Motor neuron (in vitro differentiated cells): ENCODE measurements around the gene GALNT10. TPM values are rescaled to one million over a fixed set of nuclear protein-coding genes. Genes with fewer than 3 reads are reported as not detected.

ENCODE experiments used
- ATAC-seq, 8 experiments: fragments of 200-7000 bp; cut with Tn5 transposase; replicated peaks in 6 of 8; 2 replicates each; pipeline ENCODE4 v1.8.0; 2021; ENCODE audit warnings: mild to moderate bottlenecking in 8 of 8, moderate library complexity in 8 of 8
- H3K27ac ChIP-seq, 2 donors: fragments of 250-450 bp; sonication (Bioruptor Pico); 2 replicates each; pipeline ENCODE4 v1.9.0; 2021; ENCODE audit warnings: antibody characterized with exemption in 2 of 2, mild to moderate bottlenecking in 2 of 2, moderate library complexity in 1 of 2
- H3K4me1 ChIP-seq, 2 donors: fragments of 250-450 bp; sonication (Bioruptor Pico); replicated peaks in 1 of 2; 2 replicates each; pipeline ENCODE4 v1.6.1; 2021; ENCODE audit warnings: antibody characterized with exemption in 2 of 2, mild to moderate bottlenecking in 2 of 2, moderate library complexity in 1 of 2
- H3K4me3 ChIP-seq, 5 donors: fragments of 250-450 bp; sonication (Bioruptor Pico); 2 replicates each; pipeline ENCODE4 v1.9.0; 2021; ENCODE audit warnings: antibody characterized with exemption in 5 of 5, mild to moderate bottlenecking in 5 of 5, moderate library complexity in 4 of 5
- WGBS, 10 experiments: fragments of 450-650 bp; shearing (Covaris generic); methylation state at CpG; one replicate each; pipeline ENCODE4 v1.0.0; 2022; 5-methylcytosine and 5-hydroxymethylcytosine counted together
- in situ Hi-C, 9 experiments: fragments of 400-800 bp; cut with MboI; loops; one replicate each; pipeline ENCODE4 v1.15.0; 2021; ENCODE audit warnings: low sequenced_read_pairs in 9 of 9, low pct_unique_long_range_greater_than_20kb in 2 of 9; ENCODE audit not compliant: unreplicated experiment in 9 of 9
- total RNA-seq, 8 experiments: library from RNA; unstranded; fragments of 300-600 nt; gene quantifications; 2 replicates each; pipeline versions ENCODE4 v1.2.3 to v1.2.4, GENCODE V29; 2022

GALNT10 gene
- total RNA-seq, 8 experiments from 2014 or later, result 2.8 to 33.3 (median 7.5) TPM

GRCh38 chr5:154189256-154189818, 1.2 kb upstream of the GALNT10 start:
- Histone ChIP-seq H3K27ac (no peak overlapping the region), H3K4me3 (peak overlapping the region; percentile 84 to 98 (median 92)), H3K4me1 (peaks cover 19 to 24% of the 10 kb centered on the region in 2 donors)
- peak in 7 of 8 experiments; percentile 2 to 8 (median 5) for ATAC-seq
- WGBS, 10 experiments, result 0 to 60% (median 7%) methylated on average over 1 to 14 of the region's 25 CpGs; no CpG with 5 or more reads in 1 of the 10 experiments
- in situ Hi-C loops, result loop anchor here in 6 of 9 experiments (10.0 to 25.0 kb wide), 4 partner anchors 115 to 223 kb away; no protein-coding TSS in a partner anchor

- in situ Hi-C loops, result loop anchor here in 6 of 9 experiments (10.0 to 25.0 kb wide), 4 partner anchors 115 to 222 kb away; no protein-coding TSS in a partner anchor
- peak overlapping the region; percentile 86 to 90 for H3K27ac ChIP-seq
- H3K4me1 ChIP-seq, result peaks cover 19 to 24% of the 10 kb centered on the region in 2 donors
- H3K4me3 ChIP-seq, result peak overlapping the region; percentile 84 to 98 (median 92)
- 0 to 4% (median 0%) methylated on average over 1 to 15 of the region's 67 CpGs; no CpG with 5 or more reads in 4 of the 10 experiments for WGBS, 10 experiments
- peak; percentile 78 to 90 (median 87) for ATAC-seq
Measured at GRCh38 chr5:154189819-154190594, 526 bp upstream of the GALNT10 start.

- ATAC-seq, result peak in 4 of 8 experiments; percentile 1 to 22 (median 14)
- in situ Hi-C loops, result loop anchor here in 4 of 9 experiments (10.0 to 25.0 kb wide), 3 partner anchors 129 to 221 kb away; no protein-coding TSS in a partner anchor
- H3K4me1 ChIP-seq, result peaks cover 19 to 24% of the 10 kb centered on the region in 2 donors
Measured at GRCh38 chr5:154191467-154192261, 1.1 kb downstream of the GALNT10 start.

DNA sequence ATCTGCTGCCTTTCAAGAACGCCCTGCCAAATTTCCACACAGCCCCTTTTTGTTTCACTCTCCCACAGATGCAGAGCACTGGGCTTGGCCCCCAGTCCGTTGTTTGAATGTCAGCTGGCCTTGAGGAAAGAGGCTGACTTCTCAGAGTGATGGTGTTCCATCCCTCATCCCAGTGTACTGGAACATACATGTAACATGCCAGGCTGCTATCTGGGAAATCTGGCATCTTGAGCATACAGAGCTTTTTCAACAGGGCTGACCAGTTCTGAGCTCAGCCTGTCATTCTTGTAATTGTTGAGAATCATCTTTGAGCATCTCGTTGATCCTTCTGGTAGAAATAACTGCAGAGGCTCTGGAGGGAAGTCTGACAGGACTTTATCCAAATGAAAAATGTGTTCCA, 2.8 kb downstream of the GALNT10 start:
- 0 to 88% (median 71%) methylated on average over 1 to 3 of the region's 3 CpGs; no CpG with 5 or more reads in 5 of the 10 experiments for whole genome bisulfite sequencing, 10 experiments
- no peak for ATAC-seq
- no peak overlapping the region for H3K4me3 ChIP-seq
- H3K27ac ChIP-seq, result no peak overlapping the region
- H3K4me1 ChIP-seq, result peaks cover 25 to 28% of the 10 kb centered on the region in 2 donors
- in situ Hi-C loops, result loop anchor here in 4 of 9 experiments (10.0 to 25.0 kb wide), 3 partner anchors 131 to 219 kb away; no protein-coding TSS in a partner anchor

More at GRCh38 chr5:154191467-154192261, 1.1 kb downstream of the GALNT10 start:
- no peak overlapping the region for H3K27ac ChIP-seq
- WGBS, 10 experiments, result 0 to 86% (median 47%) methylated on average over 1 to 7 of the region's 10 CpGs; no CpG with 5 or more reads in 3 of the 10 experiments
- peak overlapping the region; percentile 9 to 96 (median 17) for H3K4me3 ChIP-seq

- in situ Hi-C loops, result loop anchor here in 4 of 9 experiments (10.0 to 25.0 kb wide), 3 partner anchors 131 to 219 kb away; no protein-coding TSS in a partner anchor
- H3K27ac ChIP-seq, result no peak overlapping the region
- WGBS, 10 experiments, result 0 to 100% (median 100%) methylated on average over 1 of the region's 1 CpG; no CpG with 5 or more reads in 5 of the 10 experiments
- H3K4me1 ChIP-seq, result peaks cover 25 to 28% of the 10 kb centered on the region in 2 donors
- H3K4me3 ChIP-seq, result no peak overlapping the region
- ATAC-seq, result no peak
Measured at GRCh38 chr5:154193701-154194121, 3.2 kb downstream of the GALNT10 start.

DNA sequence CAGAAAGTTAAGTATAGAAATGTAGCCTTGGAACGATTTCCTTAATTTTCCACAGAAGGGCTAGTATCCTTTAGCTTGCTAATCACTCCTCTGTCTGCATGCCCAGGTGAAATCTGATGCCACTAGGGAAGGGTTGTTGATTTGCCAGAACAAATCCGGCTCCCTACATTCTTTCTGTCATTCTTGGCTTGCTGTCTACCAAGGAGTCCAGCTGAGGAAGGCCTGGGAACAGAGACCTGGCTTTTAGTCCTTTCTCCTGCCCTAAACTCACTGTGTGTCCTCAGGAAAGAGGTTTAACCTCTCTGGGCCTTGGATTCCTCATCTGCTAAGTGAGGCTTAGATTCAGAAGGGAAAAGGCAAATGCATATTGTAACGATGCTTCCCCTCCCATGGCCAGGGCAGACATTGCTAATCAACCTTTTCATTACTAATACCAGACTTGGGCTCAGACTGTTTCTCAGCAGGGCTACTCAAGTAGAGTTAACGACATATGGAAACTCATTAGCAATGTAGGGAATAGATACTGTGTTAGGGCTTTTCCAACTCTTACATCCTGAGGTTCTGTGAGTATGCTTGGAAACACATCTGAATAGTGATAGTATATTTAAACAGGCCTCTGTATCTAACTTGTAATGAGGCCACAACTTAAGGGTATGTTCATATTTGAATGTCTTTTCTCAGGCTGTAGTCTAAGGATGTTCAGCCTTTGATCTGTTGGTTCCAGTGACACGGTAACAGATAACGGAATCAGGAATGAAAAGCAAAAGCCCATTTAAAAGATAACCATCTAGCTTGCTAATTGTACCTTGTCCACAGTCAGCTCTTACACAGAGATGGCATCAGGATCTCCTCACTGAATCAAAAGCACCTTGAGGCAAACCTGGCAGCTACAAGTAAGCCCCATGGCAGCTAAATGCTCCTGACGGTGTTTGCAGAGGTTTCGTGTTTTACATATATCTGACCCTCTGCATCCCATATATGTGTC, 4.1 kb downstream of the GALNT10 start:
- Histone ChIP-seq H3K4me1 (peaks cover 25 to 26% of the 10 kb centered on the region in 2 donors), H3K27ac (no peak overlapping the region), H3K4me3 (no peak overlapping the region)
- ATAC-seq, result no peak
- in situ Hi-C loops, result loop anchor here in 4 of 9 experiments (10.0 to 25.0 kb wide), 3 partner anchors 132 to 218 kb away; no protein-coding TSS in a partner anchor
- 33 to 93% (median 64%) methylated on average over 1 to 6 of the region's 8 CpGs for WGBS, 10 experiments

GRCh38 chr5:154196281-154196680, 5.7 kb downstream of the GALNT10 start:
- in situ Hi-C loops, result loop anchor here in 4 of 9 experiments (10.0 to 25.0 kb wide), 3 partner anchors 134 to 216 kb away; no protein-coding TSS in a partner anchor
- Histone ChIP-seq H3K27ac (no peak overlapping the region), H3K4me1 (peaks cover 25 to 26% of the 10 kb centered on the region in 2 donors), H3K4me3 (no peak overlapping the region)
- WGBS, 10 experiments, result 100% methylated on average over 1 of the region's 1 CpG; no CpG with 5 or more reads in 6 of the 10 experiments
- ATAC-seq, result no peak

GRCh38 chr5:154196955-154197652, 6.6 kb downstream of the GALNT10 start:
- 0 to 100% (median 47%) methylated on average over 1 to 8 of the region's 8 CpGs; no CpG with 5 or more reads in 1 of the 10 experiments for WGBS, 10 experiments
- H3K27ac ChIP-seq, result no peak overlapping the region
- no peak overlapping the region for H3K4me3 ChIP-seq
- peaks cover 18 to 19% of the 10 kb centered on the region in 2 donors for H3K4me1 ChIP-seq
- ATAC-seq, result peak; percentile 58 to 90 (median 70)
- in situ Hi-C loops, result loop anchor here in 4 of 9 experiments (10.0 to 25.0 kb wide), 3 partner anchors 135 to 215 kb away; no protein-coding TSS in a partner anchor

GRCh38 chr5:154197801-154198491, 7.4 kb downstream of the GALNT10 start:
- H3K4me3 ChIP-seq, result no peak overlapping the region
- H3K27ac ChIP-seq, result no peak overlapping the region
- 72 to 100% (median 75%) methylated on average over 1 to 3 of the region's 8 CpGs; no CpG with 5 or more reads in 2 of the 10 experiments for WGBS, 10 experiments
- in situ Hi-C loops, result loop anchor here in 4 of 9 experiments (10.0 to 25.0 kb wide), 3 partner anchors 136 to 214 kb away; no protein-coding TSS in a partner anchor
- peaks cover 10 to 13% of the 10 kb centered on the region in 2 donors for H3K4me1 ChIP-seq
- ATAC-seq, result no peak

DNA sequence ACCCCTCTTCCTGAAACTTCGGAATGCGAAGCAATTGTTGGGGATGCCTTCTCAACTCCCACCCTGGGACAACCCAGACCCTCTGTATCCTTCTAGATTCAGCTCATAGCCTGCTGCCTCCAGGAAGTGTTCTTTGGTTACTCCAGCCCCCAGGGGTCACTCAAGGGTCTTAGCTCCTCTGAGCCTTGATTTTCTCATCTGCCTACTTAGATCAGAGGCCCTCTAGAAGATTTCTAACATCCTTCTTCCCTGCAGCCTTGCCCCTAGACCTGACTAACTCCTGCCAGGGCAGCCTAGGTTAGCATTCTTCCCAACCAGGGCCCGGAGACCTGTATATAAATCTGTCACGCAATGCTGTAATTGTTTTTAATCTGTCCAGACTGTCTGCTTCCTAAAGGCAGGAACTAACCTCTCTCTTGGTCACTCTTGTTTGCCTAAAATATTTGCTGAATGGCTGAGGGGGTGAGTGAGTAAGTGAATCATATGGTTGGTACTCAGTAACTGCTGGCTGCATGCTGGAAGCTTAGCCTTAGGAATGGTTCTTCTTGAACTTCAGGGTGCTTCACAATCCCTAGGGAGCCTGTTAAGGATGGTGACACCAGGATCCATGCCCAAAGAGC, 8.2 kb downstream of the GALNT10 start:
- no peak overlapping the region for H3K4me3 ChIP-seq
- peaks cover 4 to 11% of the 10 kb centered on the region in 2 donors for H3K4me1 ChIP-seq
- H3K27ac ChIP-seq, result no peak overlapping the region
- ATAC-seq, result no peak
- in situ Hi-C loops, result loop anchor here in 4 of 9 experiments (10.0 to 25.0 kb wide), 3 partner anchors 136 to 214 kb away; no protein-coding TSS in a partner anchor
- 54 to 100% (median 76%) methylated on average over 1 to 3 of the region's 4 CpGs; no CpG with 5 or more reads in 6 of the 10 experiments for WGBS, 10 experiments
